Measurements from ENCODE around the gene PRKCQ.

The PRKCQ gene

GRCh38 chr10:6486309-6486708, 93.8 kb downstream of the PRKCQ start:
- no peak overlapping the region for H3K4me3 ChIP-seq (replicated peaks; ENCODE audit: insufficient read depth, low read length)
- TF ChIP-seq SPI1 (IDR thresholded peaks at IDR 0.05; ENCODE audit: borderline replicate concordance, low read depth) (no peak), POLR2AphosphoS5 (IDR thresholded peaks at IDR 0.05; ENCODE audit: low read depth) (no peak), GABPA (IDR thresholded peaks at IDR 0.05; ENCODE audit: low read depth) (no peak), CTCF (IDR thresholded peaks at IDR 0.05; ENCODE audit: insufficient read depth, low read length) (no peak), REST (IDR thresholded peaks at IDR 0.05; ENCODE audit: insufficient replicate concordance, low read depth) (no peak)
- no peak for DNase-seq (ENCODE audit: low read depth in 1 of 2, low spot score in 1 of 2)
- no peak overlapping the region for H3K27ac ChIP-seq (replicated peaks)
- no peaks in the 10 kb centered on the region for H3K27me3 ChIP-seq (ENCODE audit: insufficient read depth, poor library complexity, severe bottlenecking)

- no peak overlapping the region for H3K27ac ChIP-seq (replicated peaks)
- H3K27me3 ChIP-seq (ENCODE audit: insufficient read depth, poor library complexity, severe bottlenecking): no peaks in the 10 kb centered on the region
- no peak overlapping the region for H3K4me3 ChIP-seq (replicated peaks; ENCODE audit: insufficient read depth, low read length)
- DNase-seq (ENCODE audit: low read depth in 1 of 2, low spot score in 1 of 2): no peak
- TF ChIP-seq SPI1 (IDR thresholded peaks at IDR 0.05; ENCODE audit: borderline replicate concordance, low read depth) (peak; percentile 8; the same call in 1 of the 2 replicates), REST (IDR thresholded peaks at IDR 0.05; ENCODE audit: insufficient replicate concordance, low read depth) (no peak), GABPA (IDR thresholded peaks at IDR 0.05; ENCODE audit: low read depth) (no peak), POLR2AphosphoS5 (IDR thresholded peaks at IDR 0.05; ENCODE audit: low read depth) (no peak), CTCF (IDR thresholded peaks at IDR 0.05; ENCODE audit: insufficient read depth, low read length) (no peak)
Measured at GRCh38 chr10:6482737-6483357, 97.2 kb downstream of the PRKCQ start.

GRCh38 chr10:6478722-6479121, 101.4 kb downstream of the PRKCQ start:
- no peak for DNase-seq (ENCODE audit: low read depth in 1 of 2, low spot score in 1 of 2)
- H3K4me3 ChIP-seq (replicated peaks; ENCODE audit: insufficient read depth, low read length): no peak overlapping the region
- H3K27ac ChIP-seq (replicated peaks): no peak overlapping the region
- H3K27me3 ChIP-seq (ENCODE audit: insufficient read depth, poor library complexity, severe bottlenecking): no peaks in the 10 kb centered on the region
- TF ChIP-seq REST (IDR thresholded peaks at IDR 0.05; ENCODE audit: insufficient replicate concordance, low read depth) (no peak), CTCF (IDR thresholded peaks at IDR 0.05; ENCODE audit: insufficient read depth, low read length) (no peak), POLR2AphosphoS5 (IDR thresholded peaks at IDR 0.05; ENCODE audit: low read depth) (no peak), SPI1 (IDR thresholded peaks at IDR 0.05; ENCODE audit: borderline replicate concordance, low read depth) (no peak), GABPA (IDR thresholded peaks at IDR 0.05; ENCODE audit: low read depth) (no peak)

Measured in HL-60 (cell line).